HepG2 (cell line): ENCODE data around the gene HID1. TPM values are rescaled to one million over a fixed set of nuclear protein-coding genes. Genes with fewer than 3 reads are reported as not detected.

Source experiments
- ATAD3A ChIP-seq: sonication (generic); formaldehyde crosslinking; IDR thresholded peaks from 2 replicates; pipeline ENCODE4 v1.4.0; 2020; ENCODE audit warnings: missing genetic modification reagents
- CCDC6 ChIP-seq: sonication (generic); formaldehyde crosslinking; IDR thresholded peaks from 2 replicates; pipeline ENCODE4 v1.8.1; 2022; ENCODE audit warnings: mild to moderate bottlenecking, missing genetic modification reagents, moderate library complexity
- DMAP1 ChIP-seq: IDR thresholded peaks from 2 replicates; pipeline ENCODE4 v1.6.1; 2016
- DPF2 ChIP-seq: sonication (generic); formaldehyde crosslinking; IDR thresholded peaks from 2 replicates; pipeline ENCODE4 v1.4.0; 2020; ENCODE audit warnings: mild to moderate bottlenecking, low read depth, missing genetic modification reagents, borderline replicate concordance
- ELF3 ChIP-seq: IDR thresholded peaks from 2 replicates; pipeline ENCODE4 v1.6.1; 2016; ENCODE audit warnings: missing genetic modification reagents, missing compliant biosample characterization
- HDAC2 ChIP-seq: sonication (generic); formaldehyde crosslinking; IDR thresholded peaks from 2 replicates; pipeline ENCODE4 v1.4.0; 2020; ENCODE audit warnings: missing genetic modification reagents
- HOXA3 ChIP-seq: sonication (generic); formaldehyde crosslinking; IDR thresholded peaks from 2 replicates; pipeline ENCODE4 v1.5.0; 2020; ENCODE audit warnings: missing genetic modification reagents
- IRF9 ChIP-seq: sonication (generic); formaldehyde crosslinking; IDR thresholded peaks from 2 replicates; pipeline ENCODE4 v1.8.0; 2022; ENCODE audit warnings: missing genetic modification reagents, mild to moderate bottlenecking, borderline replicate concordance
- MXD3 ChIP-seq: IDR thresholded peaks from 2 replicates; pipeline ENCODE4 v1.6.1; 2016; ENCODE audit warnings: mild to moderate bottlenecking, missing biosample characterization, missing genetic modification reagents
- MXI1 ChIP-seq: IDR thresholded peaks from 3 replicates; pipeline ENCODE4 v1.6.1; 2012; ENCODE audit warnings: low read depth, low read length, inconsistent platforms, borderline replicate concordance
- RARG ChIP-seq: sonication (generic); formaldehyde crosslinking; IDR thresholded peaks from 2 replicates; pipeline ENCODE4 v1.4.0; 2020; ENCODE audit warnings: low read depth, mild to moderate bottlenecking, missing genetic modification reagents
- SMAD1 ChIP-seq: sonication (generic); formaldehyde crosslinking; IDR thresholded peaks from 2 replicates; pipeline ENCODE4 v1.4.0; 2020; ENCODE audit warnings: missing genetic modification reagents, low read depth, mild to moderate bottlenecking, borderline replicate concordance
- SPEN ChIP-seq: sonication (generic); formaldehyde crosslinking; IDR thresholded peaks from 2 replicates; pipeline ENCODE4 v1.5.1; 2020; ENCODE audit warnings: low read depth, mild to moderate bottlenecking, missing genetic modification reagents
- SRY ChIP-seq: sonication (generic); formaldehyde crosslinking; IDR thresholded peaks from 2 replicates; pipeline ENCODE4 v1.8.0; 2022; ENCODE audit warnings: mild to moderate bottlenecking, missing genetic modification reagents
- YEATS4 ChIP-seq: sonication (generic); formaldehyde crosslinking; IDR thresholded peaks from 2 replicates; pipeline ENCODE4 v1.4.0; 2020; ENCODE audit warnings: missing genetic modification reagents, borderline replicate concordance
- ZBTB25 ChIP-seq: IDR thresholded peaks from 2 replicates; pipeline ENCODE4 v1.6.1; 2018; ENCODE audit warnings: missing genetic modification reagents
- ZBTB38 ChIP-seq: sonication (generic); formaldehyde crosslinking; IDR thresholded peaks from 2 replicates; pipeline ENCODE4 v1.5.1; 2020; ENCODE audit warnings: mild to moderate bottlenecking, missing genetic modification reagents
- ZFP90 ChIP-seq: sonication (generic); formaldehyde crosslinking; IDR thresholded peaks from 2 replicates; pipeline ENCODE4 v1.8.0; 2022; ENCODE audit warnings: missing genetic modification reagents, mild to moderate bottlenecking, inconsistent platforms, borderline replicate concordance
- ZHX1 ChIP-seq: sonication (generic); formaldehyde crosslinking; IDR thresholded peaks from 2 replicates; pipeline ENCODE4 v1.8.1; 2022; ENCODE audit warnings: low read depth, mild to moderate bottlenecking, missing genetic modification reagents
- ZKSCAN1 ChIP-seq: fragments of 150-350 bp; IDR thresholded peaks from 2 replicates; pipeline ENCODE4 v1.6.1; 2014; ENCODE audit warnings: low read length
- ZMAT5 ChIP-seq: sonication (generic); formaldehyde crosslinking; IDR thresholded peaks from 2 replicates; pipeline ENCODE4 v1.5.0; 2020; ENCODE audit warnings: mild to moderate bottlenecking, low read depth, missing genetic modification reagents, borderline replicate concordance
- ZNF350 ChIP-seq: sonication (generic); formaldehyde crosslinking; IDR thresholded peaks from 2 replicates; pipeline ENCODE4 v1.4.0; 2020; ENCODE audit warnings: mild to moderate bottlenecking, low read depth, missing genetic modification reagents, borderline replicate concordance
- ZNF382 ChIP-seq: sonication (generic); formaldehyde crosslinking; IDR thresholded peaks from 2 replicates; pipeline ENCODE4 v1.5.0; 2020; ENCODE audit warnings: missing genetic modification reagents, mild to moderate bottlenecking, borderline replicate concordance
- polyA plus RNA-seq, 8 experiments: library from polyadenylated mRNA; depleted of rRNA in 3 of 8; stranded (reverse) in 7 of 8; unstranded in 1 of 8; fragments of >200 nt; fragmentation: Illumina TruSeq in 4 of 8; extraction: Trizol in 4 of 8; gene quantifications; 2 replicates each; pipeline versions ENCODE4 v1.2.1 to v1.2.3, GENCODE V29; 2011 to 2016; ENCODE audit warnings: low read depth in 4 of 8, missing spikeins in 1 of 8, mixed read lengths in 1 of 8; ENCODE audit not compliant: insufficient read depth in 1 of 8
- total RNA-seq, 5 experiments: library from RNA; depleted of rRNA; stranded (reverse); fragments of >200 nt; fragmentation: Illumina TruSeq; extraction: Trizol; gene quantifications; 2 replicates each; pipeline ENCODE4 v1.2.3, GENCODE V29; 2016; ENCODE audit warnings: low read depth in 1 of 5

Gene HID1
- total and polyA plus RNA-seq, 2 of the 13 experiments (the other 11 are each of a cell fraction or from before 2014, with no cell fraction given): 2.1 to 10.6 TPM

GRCh38 chr17:75012346-75013091 lies 40.0 kb upstream of the HID1 start, which contains the start of gene MRPL58 (continued):
- TF ChIP-seq IRF9 (CRISPR knock-in tag): peak; percentile 99
- no peak; the same call in 1 of the 2 replicates for TF ChIP-seq ZKSCAN1
- peak; percentile 96 for TF ChIP-seq ZBTB25 (CRISPR knock-in tag)
- peak; percentile 100 for TF ChIP-seq YEATS4 (CRISPR knock-in tag)
- peak; percentile 95 for TF ChIP-seq HDAC2 (CRISPR knock-in tag)
- TF ChIP-seq ZNF382 (CRISPR knock-in tag): no peak
- peak; percentile 98 for TF ChIP-seq SPEN (CRISPR knock-in tag)
- TF ChIP-seq SMAD1 (CRISPR knock-in tag): peak; percentile 87; the same call in 1 of the 2 replicates
- TF ChIP-seq ATAD3A (CRISPR knock-in tag): no peak; the same call in 1 of the 2 replicates
- peak; percentile 99 for TF ChIP-seq HOXA3
- peak; percentile 87 for TF ChIP-seq ZBTB38 (CRISPR knock-in tag)
- TF ChIP-seq MXD3: peak; percentile 94
- TF ChIP-seq CCDC6: peak; percentile 95
- peak; percentile 83 for TF ChIP-seq SRY (CRISPR knock-in tag)
- peak; percentile 98 for TF ChIP-seq DMAP1 (CRISPR knock-in tag)
- peak; percentile 88 for TF ChIP-seq MXI1
- TF ChIP-seq ZHX1 (CRISPR knock-in tag): peak; percentile 93
- peak; percentile 89 for TF ChIP-seq ELF3
- TF ChIP-seq ZFP90 (CRISPR knock-in tag): peak; percentile 97
- TF ChIP-seq DPF2 (CRISPR knock-in tag): 0 out of 2 replicates have a peak, but pooled peaks have one; percentile 14
- TF ChIP-seq ZMAT5 (CRISPR knock-in tag): no peak
- TF ChIP-seq ZNF350 (CRISPR knock-in tag): peak; percentile 99
- TF ChIP-seq RARG: peak; percentile 98; the same call in 1 of the 2 replicates
